ENCODE results near the gene KIF16B.

Gene KIF16B

GRCh38 chr20:16432466-16433292 is 140.6 kb downstream of the KIF16B start:
- Histone ChIP-seq H3K9ac (ENCODE audit: low read depth, low read length) (no peak overlapping the region), H3K4me1 (ENCODE audit: control insufficient read depth, insufficient read depth, low read length) (peaks cover 17% of the 10 kb centered on the region), H3K27ac (ENCODE audit: low read depth, low read length) (no peak overlapping the region), H3K36me3 (ENCODE audit: control insufficient read depth, insufficient read depth, low read length) (peaks cover 2% of the 10 kb centered on the region), H3K4me3 (ENCODE audit: low read depth, low read length) (no peak overlapping the region), H3K9me3 (ENCODE audit: control insufficient read depth, insufficient read depth, low read length) (no peaks in the 10 kb centered on the region), H3K27me3 (ENCODE audit: control insufficient read depth, insufficient read depth, low read length) (no peaks in the 10 kb centered on the region)

GRCh38 chr20:16428112-16428511 is 145.1 kb downstream of the KIF16B start:
- Histone ChIP-seq H3K36me3 (ENCODE audit: control insufficient read depth, insufficient read depth, low read length) (peaks cover 6% of the 10 kb centered on the region), H3K27ac (ENCODE audit: low read depth, low read length) (no peak overlapping the region), H3K27me3 (ENCODE audit: control insufficient read depth, insufficient read depth, low read length) (no peaks in the 10 kb centered on the region), H3K9me3 (ENCODE audit: control insufficient read depth, insufficient read depth, low read length) (no peaks in the 10 kb centered on the region), H3K4me1 (ENCODE audit: control insufficient read depth, insufficient read depth, low read length) (peaks cover 11% of the 10 kb centered on the region), H3K9ac (ENCODE audit: low read depth, low read length) (no peak overlapping the region), H3K4me3 (ENCODE audit: low read depth, low read length) (no peak overlapping the region)

GRCh38 chr20:16427571-16427970 is 145.7 kb downstream of the KIF16B start:
- no peaks in the 10 kb centered on the region for H3K27me3 ChIP-seq (ENCODE audit: control insufficient read depth, insufficient read depth, low read length)
- peaks cover 6% of the 10 kb centered on the region for H3K36me3 ChIP-seq (ENCODE audit: control insufficient read depth, insufficient read depth, low read length)

GRCh38 chr20:16424780-16425179 is 148.5 kb downstream of the KIF16B start:
- H3K9me3 ChIP-seq (ENCODE audit: control insufficient read depth, insufficient read depth, low read length) = no peaks in the 10 kb centered on the region
- H3K27ac ChIP-seq (ENCODE audit: low read depth, low read length) = no peak overlapping the region
- H3K4me1 ChIP-seq (ENCODE audit: control insufficient read depth, insufficient read depth, low read length) = peaks cover 21% of the 10 kb centered on the region
- H3K9ac ChIP-seq (ENCODE audit: low read depth, low read length) = no peak overlapping the region
- H3K27me3 ChIP-seq (ENCODE audit: control insufficient read depth, insufficient read depth, low read length) = no peaks in the 10 kb centered on the region
- H3K4me3 ChIP-seq (ENCODE audit: low read depth, low read length) = no peak overlapping the region
- H3K36me3 ChIP-seq (ENCODE audit: control insufficient read depth, insufficient read depth, low read length) = peaks cover 6% of the 10 kb centered on the region

More at GRCh38 chr20:16427571-16427970, 145.7 kb downstream of the KIF16B start:
- Histone ChIP-seq H3K9ac (ENCODE audit: low read depth, low read length) (no peak overlapping the region), H3K27ac (ENCODE audit: low read depth, low read length) (no peak overlapping the region), H3K4me3 (ENCODE audit: low read depth, low read length) (no peak overlapping the region), H3K9me3 (ENCODE audit: control insufficient read depth, insufficient read depth, low read length) (no peaks in the 10 kb centered on the region), H3K4me1 (ENCODE audit: control insufficient read depth, insufficient read depth, low read length) (peaks cover 5% of the 10 kb centered on the region; the same call in 1 of the 2 replicates)

GRCh38 chr20:16423311-16424212 is 149.7 kb downstream of the KIF16B start:
- no peak overlapping the region for H3K4me3 ChIP-seq (ENCODE audit: low read depth, low read length)

GRCh38 chr20:16419138-16419715 is 154.0 kb downstream of the KIF16B start:
- Histone ChIP-seq H3K9me3 (ENCODE audit: control insufficient read depth, insufficient read depth, low read length) (no peaks in the 10 kb centered on the region), H3K9ac (ENCODE audit: low read depth, low read length) (no peak overlapping the region), H3K36me3 (ENCODE audit: control insufficient read depth, insufficient read depth, low read length) (no peaks in the 10 kb centered on the region), H3K4me1 (ENCODE audit: control insufficient read depth, insufficient read depth, low read length) (peaks cover 21% of the 10 kb centered on the region), H3K27me3 (ENCODE audit: control insufficient read depth, insufficient read depth, low read length) (no peaks in the 10 kb centered on the region), H3K27ac (ENCODE audit: low read depth, low read length) (no peak overlapping the region), H3K4me3 (ENCODE audit: low read depth, low read length) (no peak overlapping the region)

More at GRCh38 chr20:16423311-16424212, 149.7 kb downstream of the KIF16B start:
- Histone ChIP-seq H3K9ac (ENCODE audit: low read depth, low read length) (no peak overlapping the region), H3K4me1 (ENCODE audit: control insufficient read depth, insufficient read depth, low read length) (peaks cover 21% of the 10 kb centered on the region), H3K9me3 (ENCODE audit: control insufficient read depth, insufficient read depth, low read length) (no peaks in the 10 kb centered on the region), H3K36me3 (ENCODE audit: control insufficient read depth, insufficient read depth, low read length) (peaks cover 6% of the 10 kb centered on the region), H3K27ac (ENCODE audit: low read depth, low read length) (no peak overlapping the region), H3K27me3 (ENCODE audit: control insufficient read depth, insufficient read depth, low read length) (no peaks in the 10 kb centered on the region)

- Histone ChIP-seq H3K9ac (ENCODE audit: low read depth, low read length) (no peak overlapping the region), H3K36me3 (ENCODE audit: control insufficient read depth, insufficient read depth, low read length) (no peaks in the 10 kb centered on the region), H3K4me3 (ENCODE audit: low read depth, low read length) (no peak overlapping the region), H3K9me3 (ENCODE audit: control insufficient read depth, insufficient read depth, low read length) (no peaks in the 10 kb centered on the region), H3K27ac (ENCODE audit: low read depth, low read length) (no peak overlapping the region), H3K27me3 (ENCODE audit: control insufficient read depth, insufficient read depth, low read length) (no peaks in the 10 kb centered on the region), H3K4me1 (ENCODE audit: control insufficient read depth, insufficient read depth, low read length) (peaks cover 21% of the 10 kb centered on the region)
Observed at GRCh38 chr20:16418616-16419015, 154.6 kb downstream of the KIF16B start.

- H3K36me3 ChIP-seq (ENCODE audit: control insufficient read depth, insufficient read depth, low read length) = no peaks in the 10 kb centered on the region
- no peak overlapping the region for H3K9ac ChIP-seq (ENCODE audit: low read depth, low read length)
Observed at GRCh38 chr20:16417001-16417400, 156.2 kb downstream of the KIF16B start.

GRCh38 chr20:16415071-16416053 is 157.9 kb downstream of the KIF16B start:
- H3K9me3 ChIP-seq (ENCODE audit: control insufficient read depth, insufficient read depth, low read length) = no peaks in the 10 kb centered on the region
- no peaks in the 10 kb centered on the region for H3K36me3 ChIP-seq (ENCODE audit: control insufficient read depth, insufficient read depth, low read length)
- H3K27me3 ChIP-seq (ENCODE audit: control insufficient read depth, insufficient read depth, low read length) = no peaks in the 10 kb centered on the region
- H3K9ac ChIP-seq (ENCODE audit: low read depth, low read length) = no peak overlapping the region
- H3K4me1 ChIP-seq (ENCODE audit: control insufficient read depth, insufficient read depth, low read length) = peaks cover 3% of the 10 kb centered on the region; the same call in 1 of the 2 replicates
- no peak overlapping the region for H3K4me3 ChIP-seq (ENCODE audit: low read depth, low read length)
- H3K27ac ChIP-seq (ENCODE audit: low read depth, low read length) = no peak overlapping the region

More at GRCh38 chr20:16417001-16417400, 156.2 kb downstream of the KIF16B start:
- Histone ChIP-seq H3K9me3 (ENCODE audit: control insufficient read depth, insufficient read depth, low read length) (no peaks in the 10 kb centered on the region), H3K27me3 (ENCODE audit: control insufficient read depth, insufficient read depth, low read length) (no peaks in the 10 kb centered on the region), H3K4me3 (ENCODE audit: low read depth, low read length) (no peak overlapping the region), H3K4me1 (ENCODE audit: control insufficient read depth, insufficient read depth, low read length) (peaks cover 18% of the 10 kb centered on the region), H3K27ac (ENCODE audit: low read depth, low read length) (no peak overlapping the region)

GRCh38 chr20:16412906-16413305 is 160.3 kb downstream of the KIF16B start:
- H3K4me3 ChIP-seq (ENCODE audit: low read depth, low read length) = no peak overlapping the region
- no peaks in the 10 kb centered on the region for H3K4me1 ChIP-seq (ENCODE audit: control insufficient read depth, insufficient read depth, low read length)
- no peak overlapping the region for H3K27ac ChIP-seq (ENCODE audit: low read depth, low read length)
- no peaks in the 10 kb centered on the region for H3K9me3 ChIP-seq (ENCODE audit: control insufficient read depth, insufficient read depth, low read length)
- no peaks in the 10 kb centered on the region for H3K36me3 ChIP-seq (ENCODE audit: control insufficient read depth, insufficient read depth, low read length)
- H3K9ac ChIP-seq (ENCODE audit: low read depth, low read length) = no peak overlapping the region
- no peaks in the 10 kb centered on the region for H3K27me3 ChIP-seq (ENCODE audit: control insufficient read depth, insufficient read depth, low read length)
